ENCODE results near the gene MTRF1.

Gene MTRF1

DNA sequence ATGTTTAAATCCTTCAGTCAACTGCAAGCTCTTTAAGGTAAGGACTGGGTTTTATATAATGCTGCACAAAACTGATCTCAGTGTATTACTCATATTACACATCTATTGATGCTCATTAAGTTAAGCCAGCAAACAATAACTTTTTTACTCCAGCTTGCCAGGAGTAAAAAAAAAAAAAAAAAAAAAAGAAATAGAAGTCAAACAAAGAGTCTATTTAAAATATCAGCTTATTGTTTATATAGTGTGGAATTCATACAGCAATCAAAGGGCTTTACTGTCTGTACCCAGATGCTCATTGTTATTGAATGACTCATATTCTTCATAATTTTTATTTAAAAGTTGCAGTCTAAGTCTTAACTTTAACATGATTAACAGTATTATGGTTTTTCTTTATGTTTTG is 47.2 kb downstream of the MTRF1 start:
- Histone ChIP-seq H3K9me3 (ENCODE audit: control insufficient read depth in 1 of 2, low read length in 2 of 2) (no peaks in the 10 kb centered on the region), H3K27me3 (ENCODE audit: low read depth, low read length) (no peaks in the 10 kb centered on the region), H3K4me1 (ENCODE audit: control insufficient read depth in 1 of 2, insufficient read depth in 2 of 2, low read length in 2 of 2) (peaks cover 0 to 3% of the 10 kb centered on the region in 2 donors), H3K4me3 (ENCODE audit: low read depth in 1 of 2, low read length in 2 of 2) (no peak overlapping the region), H3K27ac (ENCODE audit: low read length) (no peak overlapping the region), H3K36me3 (ENCODE audit: control insufficient read depth in 1 of 2, insufficient read depth in 2 of 2, low read length in 2 of 2) (peaks cover 4 to 8% of the 10 kb centered on the region in 2 donors)

DNA sequence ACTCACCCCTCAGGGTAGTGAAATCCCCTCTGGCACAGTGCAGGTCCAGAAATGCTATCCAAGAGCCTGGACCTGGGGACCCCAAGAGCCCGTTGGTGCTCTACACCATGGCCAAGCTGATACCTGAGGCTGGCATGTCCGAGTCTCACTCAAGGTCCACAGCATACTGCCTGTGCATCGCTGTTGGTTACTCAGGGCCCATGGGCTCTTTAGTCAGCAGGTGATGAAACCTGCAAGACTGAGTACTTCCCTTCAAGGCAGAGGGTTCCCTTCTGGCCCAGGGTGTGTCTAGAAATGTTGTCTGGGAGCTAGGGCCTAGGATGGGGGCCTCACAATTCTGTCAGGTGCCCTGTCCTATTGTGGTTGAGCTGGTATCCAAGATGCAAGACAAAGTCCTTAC is 49.5 kb downstream of the MTRF1 start:
- H3K4me1 ChIP-seq (ENCODE audit: control insufficient read depth in 1 of 2, insufficient read depth in 2 of 2, low read length in 2 of 2) = peaks cover 0 to 3% of the 10 kb centered on the region in 2 donors
- no peaks in the 10 kb centered on the region for H3K27me3 ChIP-seq (ENCODE audit: low read depth, low read length)
- H3K27ac ChIP-seq (ENCODE audit: low read length) = no peak overlapping the region
- no peaks in the 10 kb centered on the region for H3K36me3 ChIP-seq (ENCODE audit: control insufficient read depth in 1 of 2, insufficient read depth in 2 of 2, low read length in 2 of 2)
- H3K9me3 ChIP-seq (ENCODE audit: control insufficient read depth in 1 of 2, low read length in 2 of 2) = peaks cover 0 to 3% of the 10 kb centered on the region in 2 donors
- no peak overlapping the region for H3K4me3 ChIP-seq (ENCODE audit: low read depth in 1 of 2, low read length in 2 of 2)

DNA sequence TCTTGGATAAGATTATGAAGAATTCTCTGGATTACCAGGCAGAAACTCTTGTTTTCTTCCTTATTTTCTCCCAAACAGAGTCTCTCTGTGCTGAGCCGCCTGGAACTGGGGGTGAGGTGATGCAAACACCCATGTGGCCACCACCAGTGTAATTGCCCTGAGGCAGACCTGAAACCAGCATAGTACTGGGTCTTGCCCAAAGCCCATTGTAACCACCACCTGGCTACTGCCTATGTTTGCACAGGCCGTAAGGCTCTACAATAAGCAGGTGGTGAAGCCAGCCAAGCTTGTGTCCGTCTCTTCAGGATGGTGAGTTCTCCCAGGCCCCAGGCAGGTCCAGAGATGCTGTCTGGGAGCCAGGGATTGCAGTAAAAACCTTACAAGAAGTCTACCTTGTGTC is 50.1 kb downstream of the MTRF1 start:
- Histone ChIP-seq H3K27me3 (ENCODE audit: low read depth, low read length) (no peaks in the 10 kb centered on the region), H3K27ac (ENCODE audit: low read length) (no peak overlapping the region), H3K9me3 (ENCODE audit: control insufficient read depth in 1 of 2, low read length in 2 of 2) (peaks cover 0 to 3% of the 10 kb centered on the region in 2 donors), H3K4me1 (ENCODE audit: control insufficient read depth in 1 of 2, insufficient read depth in 2 of 2, low read length in 2 of 2) (peaks cover 0 to 3% of the 10 kb centered on the region in 2 donors), H3K4me3 (ENCODE audit: low read depth in 1 of 2, low read length in 2 of 2) (no peak overlapping the region), H3K36me3 (ENCODE audit: control insufficient read depth in 1 of 2, insufficient read depth in 2 of 2, low read length in 2 of 2) (no peaks in the 10 kb centered on the region)

DNA sequence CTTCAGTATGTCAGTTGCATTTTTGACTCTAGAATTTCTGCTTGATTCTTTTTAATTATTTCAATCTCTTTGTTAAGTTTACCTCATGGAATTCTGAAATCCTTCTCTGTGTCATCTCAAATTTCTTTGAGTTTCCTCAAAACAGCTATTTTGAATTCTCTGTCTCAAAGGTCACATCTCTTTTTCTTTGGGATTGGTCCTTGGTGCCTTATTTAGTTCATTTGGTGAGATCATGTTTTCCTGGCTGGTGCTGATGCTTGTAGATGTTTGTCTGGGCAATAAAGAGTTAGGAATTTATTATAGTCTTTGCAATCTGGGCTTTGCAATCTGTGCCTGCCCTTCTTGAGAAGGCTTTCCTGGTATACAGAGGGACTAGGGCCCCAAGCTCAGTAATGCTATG is 50.5 kb downstream of the MTRF1 start:
- Histone ChIP-seq H3K27me3 (ENCODE audit: low read depth, low read length) (no peaks in the 10 kb centered on the region), H3K4me1 (ENCODE audit: control insufficient read depth in 1 of 2, insufficient read depth in 2 of 2, low read length in 2 of 2) (peaks cover 0 to 3% of the 10 kb centered on the region in 2 donors), H3K9me3 (ENCODE audit: control insufficient read depth in 1 of 2, low read length in 2 of 2) (peaks cover 0 to 3% of the 10 kb centered on the region in 2 donors), H3K27ac (ENCODE audit: low read length) (no peak overlapping the region), H3K4me3 (ENCODE audit: low read depth in 1 of 2, low read length in 2 of 2) (no peak overlapping the region), H3K36me3 (ENCODE audit: control insufficient read depth in 1 of 2, insufficient read depth in 2 of 2, low read length in 2 of 2) (no peaks in the 10 kb centered on the region)

DNA sequence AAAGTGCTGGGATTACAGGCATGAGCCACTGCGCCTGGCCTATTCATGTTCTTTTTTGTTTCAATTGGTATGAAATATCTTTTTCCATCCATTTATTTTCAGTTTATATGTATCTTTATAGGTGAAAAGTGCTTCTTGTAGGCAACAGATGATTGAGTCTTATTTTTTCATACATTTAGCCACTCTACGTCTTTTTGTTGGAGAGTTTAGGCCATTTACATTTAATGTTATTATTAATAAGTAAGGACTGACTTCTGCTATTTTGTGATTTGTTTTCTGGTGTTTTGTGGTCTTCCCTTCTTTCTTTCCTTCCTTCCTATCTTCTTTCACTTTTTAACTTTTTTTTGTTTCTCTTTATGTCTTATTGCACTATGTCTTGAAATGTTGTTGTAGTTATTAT is 52.3 kb downstream of the MTRF1 start:
- no peaks in the 10 kb centered on the region for H3K36me3 ChIP-seq (ENCODE audit: control insufficient read depth in 1 of 2, insufficient read depth in 2 of 2, low read length in 2 of 2)
- H3K4me1 ChIP-seq (ENCODE audit: control insufficient read depth in 1 of 2, insufficient read depth in 2 of 2, low read length in 2 of 2) = no peaks in the 10 kb centered on the region
- no peaks in the 10 kb centered on the region for H3K27me3 ChIP-seq (ENCODE audit: low read depth, low read length)

DNA sequence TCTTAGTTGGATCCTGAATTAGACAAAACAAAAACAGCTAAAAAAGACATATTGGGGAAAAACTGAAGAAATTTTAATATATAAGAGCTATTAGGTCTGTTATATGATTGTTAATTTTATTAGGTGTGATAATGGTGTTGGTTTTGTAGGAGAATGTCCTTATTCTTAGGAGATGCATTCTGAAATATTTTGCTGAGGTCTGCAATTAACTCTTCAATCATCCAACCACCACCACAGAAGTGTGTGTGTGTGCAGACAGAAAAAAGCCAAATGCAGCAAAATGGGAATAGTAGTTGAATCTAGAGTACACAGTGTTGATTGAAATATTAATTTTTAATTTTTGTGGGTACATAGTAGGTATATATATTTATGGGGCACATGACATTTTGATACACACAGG is 56.9 kb downstream of the MTRF1 start:
- H3K9me3 ChIP-seq (ENCODE audit: control insufficient read depth in 1 of 2, low read length in 2 of 2) = peaks cover 0 to 3% of the 10 kb centered on the region in 2 donors
- H3K4me1 ChIP-seq (ENCODE audit: control insufficient read depth in 1 of 2, insufficient read depth in 2 of 2, low read length in 2 of 2) = no peaks in the 10 kb centered on the region
- H3K27ac ChIP-seq (ENCODE audit: low read length) = no peak overlapping the region
- H3K27me3 ChIP-seq (ENCODE audit: low read depth, low read length) = no peaks in the 10 kb centered on the region
- H3K36me3 ChIP-seq (ENCODE audit: control insufficient read depth in 1 of 2, insufficient read depth in 2 of 2, low read length in 2 of 2) = no peaks in the 10 kb centered on the region
- no peak overlapping the region for H3K4me3 ChIP-seq (ENCODE audit: low read depth in 1 of 2, low read length in 2 of 2)

More for the DNA sequence above, 52.3 kb downstream of the MTRF1 start:
- H3K9me3 ChIP-seq (ENCODE audit: control insufficient read depth in 1 of 2, low read length in 2 of 2) = peaks cover 0 to 3% of the 10 kb centered on the region in 2 donors
- H3K27ac ChIP-seq (ENCODE audit: low read length) = no peak overlapping the region
- no peak overlapping the region for H3K4me3 ChIP-seq (ENCODE audit: low read depth in 1 of 2, low read length in 2 of 2)

DNA sequence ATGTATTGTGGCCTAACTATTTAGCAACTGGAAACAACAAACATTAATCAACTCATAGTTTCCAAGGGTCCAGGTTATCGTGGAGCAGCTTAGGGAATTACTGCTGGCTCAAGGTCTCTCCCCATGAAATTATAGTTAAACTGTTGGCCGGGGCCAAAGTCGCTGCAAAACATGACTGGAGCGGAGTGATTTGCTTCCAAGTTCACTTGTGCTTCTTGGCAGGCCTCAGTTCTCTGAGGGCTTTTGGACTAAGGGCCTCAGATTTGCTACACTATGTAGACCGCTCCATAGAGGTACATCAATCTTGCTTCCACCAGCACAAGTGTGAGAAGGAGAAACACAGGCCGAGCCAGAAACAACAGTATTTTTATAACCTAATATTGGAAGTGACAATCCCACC is 59.6 kb downstream of the MTRF1 start:
- H3K36me3 ChIP-seq (ENCODE audit: control insufficient read depth in 1 of 2, insufficient read depth in 2 of 2, low read length in 2 of 2) = no peaks in the 10 kb centered on the region
- no peaks in the 10 kb centered on the region for H3K4me1 ChIP-seq (ENCODE audit: control insufficient read depth in 1 of 2, insufficient read depth in 2 of 2, low read length in 2 of 2)
- H3K4me3 ChIP-seq (ENCODE audit: low read depth in 1 of 2, low read length in 2 of 2) = no peak overlapping the region
- no peaks in the 10 kb centered on the region for H3K27me3 ChIP-seq (ENCODE audit: low read depth, low read length)
- H3K27ac ChIP-seq (ENCODE audit: low read length) = no peak overlapping the region
- H3K9me3 ChIP-seq (ENCODE audit: control insufficient read depth in 1 of 2, low read length in 2 of 2) = no peaks in the 10 kb centered on the region

DNA sequence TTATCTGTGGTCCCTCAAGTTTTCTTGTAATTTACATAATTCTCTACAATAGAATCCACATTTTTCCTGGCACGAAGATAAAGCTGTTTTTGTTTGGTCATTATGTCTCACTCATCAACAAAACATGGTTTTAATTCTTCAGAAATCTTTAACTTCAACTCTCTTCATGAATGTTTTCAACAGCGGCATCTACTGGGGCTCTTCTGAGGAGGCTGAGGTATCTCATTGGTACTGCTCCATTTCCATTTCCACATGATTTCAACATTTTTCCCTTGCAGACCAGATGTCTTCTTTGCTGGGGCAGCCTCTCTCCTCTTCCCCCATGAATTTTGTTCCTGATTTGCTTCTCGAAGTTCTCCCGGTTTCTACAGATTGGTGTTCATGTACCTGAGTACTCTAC is 63.2 kb downstream of the MTRF1 start:
- Histone ChIP-seq H3K36me3 (ENCODE audit: control insufficient read depth in 1 of 2, insufficient read depth in 2 of 2, low read length in 2 of 2) (no peaks in the 10 kb centered on the region), H3K9me3 (ENCODE audit: control insufficient read depth in 1 of 2, low read length in 2 of 2) (no peaks in the 10 kb centered on the region), H3K4me3 (ENCODE audit: low read depth in 1 of 2, low read length in 2 of 2) (no peak overlapping the region), H3K27me3 (ENCODE audit: low read depth, low read length) (no peaks in the 10 kb centered on the region), H3K4me1 (ENCODE audit: control insufficient read depth in 1 of 2, insufficient read depth in 2 of 2, low read length in 2 of 2) (no peaks in the 10 kb centered on the region), H3K27ac (ENCODE audit: low read length) (no peak overlapping the region)

DNA sequence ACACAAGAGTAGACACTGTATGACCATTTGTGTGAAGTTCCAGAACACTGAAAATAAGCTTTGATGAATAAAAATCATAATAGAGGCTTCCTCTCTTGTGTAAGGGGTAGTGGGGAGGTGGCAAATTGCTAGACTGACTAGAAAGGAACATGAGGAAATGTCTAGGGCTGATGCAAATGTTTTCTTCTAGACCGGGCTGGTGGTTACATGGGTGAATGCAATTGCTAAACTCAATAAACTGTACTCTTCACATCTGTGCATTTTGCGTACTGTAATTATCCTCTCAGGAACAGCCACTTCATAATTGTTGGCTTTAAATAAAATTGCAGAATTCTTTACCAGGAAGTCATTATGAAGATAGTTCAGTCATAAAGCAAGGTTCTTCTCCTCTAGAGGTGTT is 63.9 kb downstream of the MTRF1 start:
- Histone ChIP-seq H3K4me3 (ENCODE audit: low read depth in 1 of 2, low read length in 2 of 2) (no peak overlapping the region), H3K27me3 (ENCODE audit: low read depth, low read length) (no peaks in the 10 kb centered on the region), H3K9me3 (ENCODE audit: control insufficient read depth in 1 of 2, low read length in 2 of 2) (no peaks in the 10 kb centered on the region), H3K4me1 (ENCODE audit: control insufficient read depth in 1 of 2, insufficient read depth in 2 of 2, low read length in 2 of 2) (no peaks in the 10 kb centered on the region), H3K27ac (ENCODE audit: low read length) (no peak overlapping the region), H3K36me3 (ENCODE audit: control insufficient read depth in 1 of 2, insufficient read depth in 2 of 2, low read length in 2 of 2) (no peaks in the 10 kb centered on the region)

DNA sequence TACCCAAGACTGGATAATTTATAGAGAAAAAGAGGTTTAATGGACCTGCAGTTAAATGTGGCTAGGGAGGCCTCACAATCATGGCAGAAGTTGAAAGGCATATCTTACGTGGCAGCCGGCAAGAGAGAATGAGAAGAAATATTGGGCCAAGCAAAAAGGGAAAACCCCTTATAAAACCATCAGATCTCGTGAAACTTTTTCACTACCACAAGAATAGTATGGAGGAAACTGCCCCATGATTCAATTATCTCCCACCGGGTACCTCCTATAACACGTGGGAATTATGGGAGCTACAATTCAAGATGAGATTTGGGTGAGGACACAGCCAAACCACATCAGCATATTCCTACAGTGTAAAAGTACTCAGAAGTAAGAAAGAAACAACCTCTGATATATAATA is 64.3 kb downstream of the MTRF1 start:
- Histone ChIP-seq H3K27ac (ENCODE audit: low read length) (no peak overlapping the region), H3K9me3 (ENCODE audit: control insufficient read depth in 1 of 2, low read length in 2 of 2) (no peaks in the 10 kb centered on the region), H3K4me3 (ENCODE audit: low read depth in 1 of 2, low read length in 2 of 2) (no peak overlapping the region), H3K4me1 (ENCODE audit: control insufficient read depth in 1 of 2, insufficient read depth in 2 of 2, low read length in 2 of 2) (no peaks in the 10 kb centered on the region), H3K27me3 (ENCODE audit: low read depth, low read length) (no peaks in the 10 kb centered on the region), H3K36me3 (ENCODE audit: control insufficient read depth in 1 of 2, insufficient read depth in 2 of 2, low read length in 2 of 2) (no peaks in the 10 kb centered on the region)

DNA sequence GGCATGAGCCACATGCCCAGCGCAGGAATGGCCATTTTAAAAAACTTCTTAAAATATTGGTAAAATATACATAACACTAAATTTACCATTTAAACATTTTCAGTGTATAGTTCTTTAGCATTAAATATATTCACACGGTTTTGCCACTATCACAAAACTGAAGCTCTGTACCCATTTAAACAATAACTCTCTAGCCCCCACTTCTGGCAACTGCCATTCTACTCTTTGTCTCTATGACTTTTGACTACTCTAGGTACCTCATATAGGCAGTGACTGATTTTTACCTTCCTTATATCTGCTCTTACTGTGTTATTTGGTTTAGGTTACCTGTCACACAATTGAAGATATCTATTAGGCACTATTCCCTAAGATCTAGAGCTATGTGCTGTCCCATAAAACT is 66.8 kb downstream of the MTRF1 start:
- no peak overlapping the region for H3K27ac ChIP-seq (ENCODE audit: low read length)
- peaks cover 5 to 15% of the 10 kb centered on the region in 2 donors for H3K4me1 ChIP-seq (ENCODE audit: control insufficient read depth in 1 of 2, insufficient read depth in 2 of 2, low read length in 2 of 2)
- no peaks in the 10 kb centered on the region for H3K36me3 ChIP-seq (ENCODE audit: control insufficient read depth in 1 of 2, insufficient read depth in 2 of 2, low read length in 2 of 2)
- H3K9me3 ChIP-seq (ENCODE audit: control insufficient read depth in 1 of 2, low read length in 2 of 2) = no peaks in the 10 kb centered on the region
- no peaks in the 10 kb centered on the region for H3K27me3 ChIP-seq (ENCODE audit: low read depth, low read length)
- H3K4me3 ChIP-seq (ENCODE audit: low read depth in 1 of 2, low read length in 2 of 2) = no peak overlapping the region

DNA sequence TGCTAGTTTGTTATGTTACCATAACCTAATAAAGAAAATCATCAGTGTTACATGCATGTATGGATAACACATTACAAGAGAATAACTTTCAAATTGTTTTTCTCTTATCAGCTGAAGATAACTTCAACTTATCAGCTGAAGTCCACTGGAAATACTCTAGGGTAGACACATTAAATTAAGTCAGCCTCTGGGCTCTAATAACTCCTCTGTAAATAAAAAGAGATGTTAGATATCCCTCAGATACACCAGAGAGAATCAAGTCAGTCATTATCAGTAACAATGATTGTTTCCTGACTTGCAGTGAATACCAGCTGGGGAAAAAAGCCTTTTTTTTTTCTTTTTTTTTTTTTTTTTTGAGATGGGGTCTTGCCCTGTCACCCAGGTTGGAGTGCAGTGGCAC is 67.4 kb downstream of the MTRF1 start:
- H3K9me3 ChIP-seq (ENCODE audit: control insufficient read depth in 1 of 2, low read length in 2 of 2) = no peaks in the 10 kb centered on the region
- H3K27ac ChIP-seq (ENCODE audit: low read length) = no peak overlapping the region
- no peak overlapping the region for H3K4me3 ChIP-seq (ENCODE audit: low read depth in 1 of 2, low read length in 2 of 2)
- peaks cover 5 to 15% of the 10 kb centered on the region in 2 donors for H3K4me1 ChIP-seq (ENCODE audit: control insufficient read depth in 1 of 2, insufficient read depth in 2 of 2, low read length in 2 of 2)
- no peaks in the 10 kb centered on the region for H3K27me3 ChIP-seq (ENCODE audit: low read depth, low read length)
- H3K36me3 ChIP-seq (ENCODE audit: control insufficient read depth in 1 of 2, insufficient read depth in 2 of 2, low read length in 2 of 2) = no peaks in the 10 kb centered on the region

All from muscle layer of duodenum (tissue), 2 donors.